IMR-90 (cell line): ENCODE measurements around the gene ADAMTS19. TPM values are rescaled to one million over a fixed set of nuclear protein-coding genes. Genes with fewer than 3 reads are reported as not detected.

Experiments
- ATAC-seq: fragments of 200-7000 bp; cut with Tn5 transposase; 2 replicates; pipeline ENCODE4 v1.9.1; 2020; ENCODE audit warnings: low read depth, mild to moderate bottlenecking, moderate library complexity
- BruUV-seq: library from RNA; stranded (reverse); fragments of 400-500 nt; replicated peaks from 2 replicates; lab custom pipeline; 2021; lab: Mats Ljungman, UMichigan
- CTCF ChIA-PET: fragments of 300-600 bp; formaldehyde crosslinking; extraction: SDS; loops from one replicate; lab custom pipeline; 2021; ENCODE audit warnings: antibody characterized with exemption; lab: Yijun Ruan, JAX
- POLR2A ChIA-PET: fragments of 300-600 bp; sonication (Branson Sonifier 250); formaldehyde crosslinking; loops from one replicate; lab custom pipeline; 2022; ENCODE audit warnings: antibody characterized with exemption; ENCODE audit not compliant: unreplicated experiment; lab: Charles Lee
- DNase-seq: peaks from one replicate; pipeline ENCODE4 v3.0.0; 2013
- H2AFZ ChIP-seq: replicated peaks from 2 replicates; pipeline ENCODE3; 2013; ENCODE audit warnings: low read length, mild to moderate bottlenecking; ENCODE audit not compliant: poor library complexity
- H2AK5ac ChIP-seq: 2 replicates; pipeline ENCODE4 v1.6.1; 2013; ENCODE audit warnings: low read depth, low read length, inconsistent platforms
- H2AK9ac ChIP-seq: replicated peaks from 2 replicates; pipeline ENCODE3; 2013; ENCODE audit warnings: mild to moderate bottlenecking, low read depth, low read length, moderate library complexity; ENCODE audit not compliant: poor library complexity
- H2BK120ac ChIP-seq: 2 replicates; pipeline ENCODE4 v1.6.1; 2013; ENCODE audit warnings: low read depth, low read length, inconsistent platforms
- H2BK15ac ChIP-seq: 3 replicates; pipeline ENCODE4 v1.6.1; 2013; ENCODE audit warnings: low read depth, low read length, inconsistent platforms
- H2BK20ac ChIP-seq: 2 replicates; pipeline ENCODE4 v1.6.1; 2013; ENCODE audit warnings: low read depth, mild to moderate bottlenecking, inconsistent platforms, low read length, moderate library complexity
- H2BK5ac ChIP-seq: 2 replicates; pipeline ENCODE4 v1.6.1; 2013; ENCODE audit warnings: mild to moderate bottlenecking, low read depth, low read length, inconsistent platforms; ENCODE audit not compliant: poor library complexity, severe bottlenecking
- H3K14ac ChIP-seq: replicated peaks from 2 replicates; pipeline ENCODE4 v1.6.1; 2013; ENCODE audit warnings: low read depth, low read length, inconsistent platforms
- H3K18ac ChIP-seq: 2 replicates; pipeline ENCODE4 v1.6.1; 2013; ENCODE audit warnings: low read depth, low read length, control low read depth
- H3K23ac ChIP-seq: 2 replicates; pipeline ENCODE4 v1.6.1; 2013; ENCODE audit warnings: low read depth, low read length, inconsistent platforms
- H3K27ac ChIP-seq: 2 replicates; pipeline ENCODE4 v1.5.1; 2013; ENCODE audit warnings: mild to moderate bottlenecking, control low read depth, low read length; ENCODE audit not compliant: insufficient read depth
- H3K27me3 ChIP-seq: 2 replicates; pipeline ENCODE4 v1.6.1; 2013; ENCODE audit warnings: low read length; ENCODE audit not compliant: control insufficient read depth, insufficient read depth
- H3K36me3 ChIP-seq: 2 replicates; pipeline ENCODE4 v1.6.1; 2013; ENCODE audit warnings: low read length, mixed read lengths; ENCODE audit not compliant: control insufficient read depth, insufficient read depth
- H3K4ac ChIP-seq: 2 replicates; pipeline ENCODE4 v1.6.1; 2013; ENCODE audit warnings: low read depth, low read length, inconsistent platforms
- H3K4me1 ChIP-seq: 2 replicates; pipeline ENCODE4 v1.6.1; 2013; ENCODE audit warnings: low read length, mixed read lengths; ENCODE audit not compliant: control insufficient read depth, insufficient read depth
- H3K4me2 ChIP-seq: 2 replicates; pipeline ENCODE4 v1.6.1; 2013; ENCODE audit warnings: low read depth, mild to moderate bottlenecking, control low read depth, low read length, moderate library complexity
- H3K4me3 ChIP-seq: 2 replicates; pipeline ENCODE4 v1.5.1; 2013; ENCODE audit warnings: low read depth, mild to moderate bottlenecking, control low read depth, low read length, moderate library complexity; ENCODE audit not compliant: insufficient read depth
- H3K56ac ChIP-seq: 2 replicates; pipeline ENCODE4 v1.6.1; 2013; ENCODE audit warnings: low read length, inconsistent platforms; ENCODE audit not compliant: insufficient read depth; ENCODE audit errors: extremely low read depth
- H3K79me1 ChIP-seq, 2 experiments: 2 replicates each; pipeline ENCODE4 v1.6.1; 2013; ENCODE audit warnings: low read length in 2 of 2, inconsistent platforms in 1 of 2, low read depth in 1 of 2
- H3K9ac ChIP-seq: 2 replicates; pipeline ENCODE4 v1.6.1; 2013; ENCODE audit warnings: low read depth, low read length, control low read depth
- H3K9me1 ChIP-seq: 2 replicates; pipeline ENCODE4 v1.6.1; 2013; ENCODE audit warnings: low read length, inconsistent platforms; ENCODE audit not compliant: insufficient read depth
- H3K9me3 ChIP-seq: 2 replicates; pipeline ENCODE4 v1.6.1; 2013; ENCODE audit warnings: low read length; ENCODE audit not compliant: control insufficient read depth, insufficient read depth
- H4K20me1 ChIP-seq: 2 replicates; pipeline ENCODE4 v1.6.1; 2013; ENCODE audit warnings: low read length, inconsistent platforms; ENCODE audit not compliant: insufficient read depth
- H4K5ac ChIP-seq: 2 replicates; pipeline ENCODE4 v1.6.1; 2013; ENCODE audit warnings: mild to moderate bottlenecking, low read depth, low read length, control low read depth
- H4K8ac ChIP-seq, 2 experiments: 2 replicates each; pipeline ENCODE4 v1.6.1; 2013; ENCODE audit warnings: low read depth in 2 of 2, low read length in 2 of 2, control low read depth in 1 of 2, inconsistent platforms in 1 of 2
- H4K91ac ChIP-seq: 2 replicates; pipeline ENCODE4 v1.6.1; 2013; ENCODE audit warnings: low read depth, low read length, inconsistent platforms; ENCODE audit not compliant: insufficient read depth
- BHLHE40 ChIP-seq: fragments of 150-350 bp; IDR thresholded peaks from 2 replicates; pipeline ENCODE4 v1.6.1; 2016; ENCODE audit warnings: mild to moderate bottlenecking, low read depth, low read length
- CEBPB ChIP-seq: IDR thresholded peaks from 2 replicates; pipeline ENCODE4 v1.6.1; 2012; ENCODE audit warnings: low read depth, low read length, improper control_type of control experiment
- CHD1 ChIP-seq: IDR thresholded peaks from 2 replicates; pipeline ENCODE4 v1.6.1; 2012; ENCODE audit warnings: low read depth, low read length, improper control_type of control experiment
- FOS ChIP-seq: fragments of 150-350 bp; IDR thresholded peaks from 2 replicates; pipeline ENCODE4 v1.6.1; 2016; ENCODE audit warnings: low read depth, low read length
- MAFK ChIP-seq: IDR thresholded peaks from 2 replicates; pipeline ENCODE4 v1.6.1; 2012; ENCODE audit warnings: low read depth, low read length, improper control_type of control experiment
- MAZ ChIP-seq: IDR thresholded peaks from 2 replicates; pipeline ENCODE4 v1.6.1; 2012; ENCODE audit warnings: low read depth, mild to moderate bottlenecking, low read length, improper control_type of control experiment, moderate library complexity, borderline replicate concordance
- MXI1 ChIP-seq: IDR thresholded peaks from 2 replicates; pipeline ENCODE4 v1.6.1; 2012; ENCODE audit warnings: low read depth, mild to moderate bottlenecking, low read length, moderate library complexity, borderline replicate concordance
- NFE2L2 ChIP-seq: fragments of 150-350 bp; IDR thresholded peaks from 2 replicates; pipeline ENCODE4 v1.6.1; 2016; ENCODE audit warnings: low read depth, mild to moderate bottlenecking, low read length
- POLR2A ChIP-seq: IDR thresholded peaks from 2 replicates; pipeline ENCODE4 v1.6.1; 2012; ENCODE audit warnings: mild to moderate bottlenecking, low read depth, low read length
- RAD21 ChIP-seq: IDR thresholded peaks from 2 replicates; pipeline ENCODE4 v1.6.1; 2012; ENCODE audit warnings: low read length, improper control_type of control experiment
- RCOR1 ChIP-seq: IDR thresholded peaks from 2 replicates; pipeline ENCODE4 v1.6.1; 2012; ENCODE audit warnings: mild to moderate bottlenecking, low read length, improper control_type of control experiment; ENCODE audit not compliant: insufficient replicate concordance
- RFX5 ChIP-seq: IDR thresholded peaks from 2 replicates; pipeline ENCODE4 v1.8.0; 2012; ENCODE audit warnings: low read depth, mild to moderate bottlenecking, low read length, moderate library complexity
- SMC3 ChIP-seq: fragments of 150-350 bp; IDR thresholded peaks from 2 replicates; pipeline ENCODE4 v1.6.1; 2016; ENCODE audit warnings: low read depth, mild to moderate bottlenecking, antibody characterized with exemption, low read length, moderate library complexity
- WGBS, 2 experiments: methylation state at CpG; one replicate each; pipeline versions ENCODE4 v1.1.5 to v1.1.7; 2013; ENCODE audit warnings: missing lambda C conversion rate in 2 of 2; ENCODE audit not compliant: insufficient read length in 1 of 2; ENCODE audit errors: extremely low coverage in 2 of 2; 5-methylcytosine and 5-hydroxymethylcytosine counted together
- dilution Hi-C: fragments of 300-500 bp; cut with HindIII; formaldehyde crosslinking; loops from one replicate; pipeline ENCODE4 v1.14.3; 2018; ENCODE audit warnings: low sequenced_read_pairs; ENCODE audit not compliant: unreplicated experiment
- in situ Hi-C: fragments of 300-500 bp; cut with MboI; formaldehyde crosslinking; loops from 3 replicates; pipeline ENCODE4 v1.14.3; 2019; ENCODE audit warnings: low sequenced_read_pairs, inconsistent platforms, mixed read lengths
- intact Hi-C: fragments of 100-400 bp; cut with micrococcal nuclease; formaldehyde crosslinking; loops from 2 replicates; pipeline ENCODE4 v1.10.0; 2022
- polyA plus RNA-seq, 3 experiments: library from polyadenylated mRNA; depleted of rRNA; stranded (reverse); fragments of >200 nt; gene quantifications; 2 replicates each; pipeline ENCODE4 v1.2.3, GENCODE V29; 2012; ENCODE audit warnings: low replicate concordance in 1 of 3
- total RNA-seq: library from RNA; depleted of rRNA; stranded (reverse); fragments of >200 nt; gene quantifications from 2 replicates; pipeline ENCODE4 v1.2.3, GENCODE V29; 2012
- TF ChIP-seq, protein P1 (sequence below): fragments of 150-350 bp; IDR thresholded peaks from 2 replicates; pipeline ENCODE4 v1.6.1; 2017; ENCODE audit warnings: mild to moderate bottlenecking, antibody characterized with exemption, low read length, low read depth
- TF ChIP-seq, protein P2 (sequence below): conservative IDR thresholded peaks from 2 replicates; pipeline ENCODE4 v1.5.1; 2012; ENCODE audit warnings: mild to moderate bottlenecking, low read depth, low read length, improper control_type of control experiment
- TF ChIP-seq, protein P3 (sequence below): fragments of 150-350 bp; IDR thresholded peaks from 2 replicates; pipeline ENCODE4 v1.6.1; 2016; ENCODE audit warnings: low read depth, mild to moderate bottlenecking, low read length, moderate library complexity, borderline replicate concordance

Gene ADAMTS19
- total and polyA plus RNA-seq, 2 of the 4 experiments (the other 2 are of a cell fraction), result under 0.01 to 0.17 TPM

DNA sequence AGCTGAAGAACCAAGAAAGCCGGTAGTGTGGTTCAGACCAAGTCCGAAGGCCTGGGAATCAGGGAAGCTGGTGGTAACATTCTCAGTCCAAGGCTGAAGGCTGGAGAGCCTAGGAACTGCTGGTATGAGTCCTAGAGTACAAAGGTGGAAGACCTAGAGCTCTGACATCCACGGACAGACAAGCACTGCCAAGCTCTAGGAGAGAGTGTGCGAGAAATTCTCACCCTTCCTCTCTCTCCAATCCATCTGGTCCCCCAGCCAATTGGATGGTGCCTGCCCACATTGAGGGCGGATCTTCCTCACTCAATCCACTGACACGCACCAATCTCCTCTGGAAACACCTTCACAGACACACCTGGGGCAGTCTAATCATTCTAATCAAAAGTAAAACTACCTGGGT, 19.7 kb upstream of the ADAMTS19 start:
- Histone ChIP-seq H3K18ac (no peak overlapping the region), H2AFZ (no peak overlapping the region), H3K79me1 (no peaks in the 10 kb centered on the region), H3K9me1 (no peaks in the 10 kb centered on the region), H3K56ac (no peak overlapping the region), H3K4ac (no peak overlapping the region), H3K27ac (no peak overlapping the region), H4K20me1 (no peaks in the 10 kb centered on the region), H2BK20ac (no peak overlapping the region), H2BK120ac (no peak overlapping the region), H3K36me3 (no peaks in the 10 kb centered on the region), H3K27me3 (no peaks in the 10 kb centered on the region), H2AK5ac (no peak overlapping the region), H4K5ac (no peak overlapping the region), H3K4me3 (no peak overlapping the region), H3K14ac (no peak overlapping the region), H4K91ac (no peak overlapping the region), H3K4me2 (no peak overlapping the region), H3K4me1 (no peaks in the 10 kb centered on the region), H3K23ac (no peak overlapping the region), H4K8ac (no peak overlapping the region), H3K9ac (no peak overlapping the region), H2AK9ac (no peak overlapping the region), H2BK5ac (no peak overlapping the region), H2BK15ac (no peak overlapping the region), H3K9me3 (no peaks in the 10 kb centered on the region)
- DNase-seq (no peak), ATAC-seq (no peak)
- in situ Hi-C loops (no loop called here), dilution Hi-C loops (no loop called here), intact Hi-C loops (no loop called here)
- CTCF ChIA-PET, result interaction anchor here (0.6 kb wide), 1 partner anchor 88 kb away, joined by 3 read pairs; no protein-coding TSS in a partner anchor
- no peak for TF ChIP-seq RAD21
- no peak for TF ChIP-seq RCOR1
- TF ChIP-seq SMC3, result no peak
- TF ChIP-seq MAZ, result no peak
- TF ChIP-seq POLR2A, result no peak
- no peak for TF ChIP-seq FOS
- no peak for TF ChIP-seq RFX5
- TF ChIP-seq, protein P1, sequence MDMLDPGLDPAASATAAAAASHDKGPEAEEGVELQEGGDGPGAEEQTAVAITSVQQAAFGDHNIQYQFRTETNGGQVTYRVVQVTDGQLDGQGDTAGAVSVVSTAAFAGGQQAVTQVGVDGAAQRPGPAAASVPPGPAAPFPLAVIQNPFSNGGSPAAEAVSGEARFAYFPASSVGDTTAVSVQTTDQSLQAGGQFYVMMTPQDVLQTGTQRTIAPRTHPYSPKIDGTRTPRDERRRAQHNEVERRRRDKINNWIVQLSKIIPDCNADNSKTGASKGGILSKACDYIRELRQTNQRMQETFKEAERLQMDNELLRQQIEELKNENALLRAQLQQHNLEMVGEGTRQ, result no peak
- TF ChIP-seq CHD1, result no peak
- no peak for TF ChIP-seq MXI1
- TF ChIP-seq, protein P2, sequence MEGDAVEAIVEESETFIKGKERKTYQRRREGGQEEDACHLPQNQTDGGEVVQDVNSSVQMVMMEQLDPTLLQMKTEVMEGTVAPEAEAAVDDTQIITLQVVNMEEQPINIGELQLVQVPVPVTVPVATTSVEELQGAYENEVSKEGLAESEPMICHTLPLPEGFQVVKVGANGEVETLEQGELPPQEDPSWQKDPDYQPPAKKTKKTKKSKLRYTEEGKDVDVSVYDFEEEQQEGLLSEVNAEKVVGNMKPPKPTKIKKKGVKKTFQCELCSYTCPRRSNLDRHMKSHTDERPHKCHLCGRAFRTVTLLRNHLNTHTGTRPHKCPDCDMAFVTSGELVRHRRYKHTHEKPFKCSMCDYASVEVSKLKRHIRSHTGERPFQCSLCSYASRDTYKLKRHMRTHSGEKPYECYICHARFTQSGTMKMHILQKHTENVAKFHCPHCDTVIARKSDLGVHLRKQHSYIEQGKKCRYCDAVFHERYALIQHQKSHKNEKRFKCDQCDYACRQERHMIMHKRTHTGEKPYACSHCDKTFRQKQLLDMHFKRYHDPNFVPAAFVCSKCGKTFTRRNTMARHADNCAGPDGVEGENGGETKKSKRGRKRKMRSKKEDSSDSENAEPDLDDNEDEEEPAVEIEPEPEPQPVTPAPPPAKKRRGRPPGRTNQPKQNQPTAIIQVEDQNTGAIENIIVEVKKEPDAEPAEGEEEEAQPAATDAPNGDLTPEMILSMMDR, result no peak
- no peak for TF ChIP-seq BHLHE40
- TF ChIP-seq MAFK, result no peak
- TF ChIP-seq, protein P3, sequence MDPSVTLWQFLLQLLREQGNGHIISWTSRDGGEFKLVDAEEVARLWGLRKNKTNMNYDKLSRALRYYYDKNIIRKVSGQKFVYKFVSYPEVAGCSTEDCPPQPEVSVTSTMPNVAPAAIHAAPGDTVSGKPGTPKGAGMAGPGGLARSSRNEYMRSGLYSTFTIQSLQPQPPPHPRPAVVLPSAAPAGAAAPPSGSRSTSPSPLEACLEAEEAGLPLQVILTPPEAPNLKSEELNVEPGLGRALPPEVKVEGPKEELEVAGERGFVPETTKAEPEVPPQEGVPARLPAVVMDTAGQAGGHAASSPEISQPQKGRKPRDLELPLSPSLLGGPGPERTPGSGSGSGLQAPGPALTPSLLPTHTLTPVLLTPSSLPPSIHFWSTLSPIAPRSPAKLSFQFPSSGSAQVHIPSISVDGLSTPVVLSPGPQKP, result no peak
- no peak for TF ChIP-seq NFE2L2
- TF ChIP-seq CEBPB, result no peak
- POLR2A ChIA-PET, result no interaction called here
- no TSS peak for BruUV-seq
- WGBS, 2 experiments, result 21% methylated on average over 2 of the region's 6 CpGs; no CpG with 5 or more reads in 1 of the 2 experiments
